Testis (tissue), 2 donors: ENCODE data around the gene TTLL1.

Experiments used
- POLR2A ChIP-seq: fragments of 450-650 bp; IDR thresholded peaks from one replicate; pipeline ENCODE4 v1.6.1; 2017; ENCODE audit warnings: antibody characterized with exemption, mild to moderate bottlenecking, moderate library complexity
- TF ChIP-seq, protein P1 (sequence below), 3 experiments: fragments of 450-650 bp in 2 of 3; fragments of 200-600 bp in 1 of 3; sonication (generic) in 1 of 3; IDR thresholded peaks; one replicate each; pipeline ENCODE4 v1.5.1; 2016 to 2019; ENCODE audit warnings: antibody characterized with exemption in 3 of 3, mild to moderate bottlenecking in 2 of 3, moderate library complexity in 1 of 3

DNA sequence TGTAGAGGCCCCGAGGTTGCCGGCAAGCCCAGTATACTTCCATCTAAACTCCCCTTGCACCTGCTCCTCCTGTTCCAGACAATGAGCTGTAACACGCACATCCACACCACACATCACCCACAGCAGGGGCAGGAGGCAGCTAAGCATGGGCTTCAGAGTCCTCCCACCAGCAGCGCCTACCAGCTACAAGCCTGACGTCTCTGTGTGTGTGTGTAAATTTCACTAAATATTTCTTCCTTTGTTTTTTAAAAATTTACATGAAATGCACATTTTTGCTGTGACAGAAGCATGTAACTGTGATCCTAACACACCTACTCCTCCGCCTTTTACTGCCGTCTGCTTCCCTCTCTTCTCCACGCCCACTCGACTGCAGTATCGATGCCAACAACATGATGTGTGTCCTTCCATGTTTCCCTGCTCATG is 44.9 kb downstream of the TTLL1 start:
- TF ChIP-seq, protein P1, sequence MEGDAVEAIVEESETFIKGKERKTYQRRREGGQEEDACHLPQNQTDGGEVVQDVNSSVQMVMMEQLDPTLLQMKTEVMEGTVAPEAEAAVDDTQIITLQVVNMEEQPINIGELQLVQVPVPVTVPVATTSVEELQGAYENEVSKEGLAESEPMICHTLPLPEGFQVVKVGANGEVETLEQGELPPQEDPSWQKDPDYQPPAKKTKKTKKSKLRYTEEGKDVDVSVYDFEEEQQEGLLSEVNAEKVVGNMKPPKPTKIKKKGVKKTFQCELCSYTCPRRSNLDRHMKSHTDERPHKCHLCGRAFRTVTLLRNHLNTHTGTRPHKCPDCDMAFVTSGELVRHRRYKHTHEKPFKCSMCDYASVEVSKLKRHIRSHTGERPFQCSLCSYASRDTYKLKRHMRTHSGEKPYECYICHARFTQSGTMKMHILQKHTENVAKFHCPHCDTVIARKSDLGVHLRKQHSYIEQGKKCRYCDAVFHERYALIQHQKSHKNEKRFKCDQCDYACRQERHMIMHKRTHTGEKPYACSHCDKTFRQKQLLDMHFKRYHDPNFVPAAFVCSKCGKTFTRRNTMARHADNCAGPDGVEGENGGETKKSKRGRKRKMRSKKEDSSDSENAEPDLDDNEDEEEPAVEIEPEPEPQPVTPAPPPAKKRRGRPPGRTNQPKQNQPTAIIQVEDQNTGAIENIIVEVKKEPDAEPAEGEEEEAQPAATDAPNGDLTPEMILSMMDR (IDR thresholded peaks at IDR 0.05): no peak
- no peak for TF ChIP-seq POLR2A
